Stomach (tissue), 9 donors: ENCODE measurements around the gene C10orf71. TPM values are rescaled to one million over a fixed set of nuclear protein-coding genes. Genes with fewer than 3 reads are reported as not detected.

ENCODE experiments used
- DNase-seq, 2 donors: peaks; one replicate each; pipeline versions ENCODE4 v3.0.0 to v3.0.0-alpha.2; 2013 to 2019
- H3K27ac ChIP-seq, 5 donors: fragments of 200-600 bp in 4 of 5; sonication (generic) in 4 of 5; one replicate each; pipeline ENCODE4 v1.5.1; 2013 to 2019; ENCODE audit warnings: mild to moderate bottlenecking in 1 of 5, moderate library complexity in 1 of 5
- H3K27me3 ChIP-seq, 3 donors: fragments of 200-600 bp; sonication (generic); one replicate each; pipeline ENCODE4 v1.5.1; 2017 to 2019; ENCODE audit warnings: mixed run types in 1 of 3
- H3K36me3 ChIP-seq, 4 donors: fragments of 200-600 bp; sonication (generic); 1 replicate in 3 of 4; 2 replicates in 1 of 4; pipeline ENCODE4 v1.5.1; 2016 to 2019
- H3K4me1 ChIP-seq, 4 donors: fragments of 200-600 bp; sonication (generic); one replicate each; pipeline ENCODE4 v1.5.1; 2016 to 2019
- H3K4me3 ChIP-seq, 4 donors: fragments of 200-600 bp; sonication (generic) in 3 of 4; one replicate each; pipeline ENCODE4 v1.5.1; 2016 to 2019; ENCODE audit warnings: mild to moderate bottlenecking in 1 of 4
- H3K9me3 ChIP-seq, 4 donors: fragments of 200-600 bp; sonication (generic); one replicate each; pipeline ENCODE4 v1.5.1; 2016 to 2019
- EP300 ChIP-seq: sonication (generic); formaldehyde crosslinking; IDR thresholded peaks from one replicate; pipeline ENCODE4 v1.6.1; 2017; ENCODE audit warnings: antibody characterized with exemption
- POLR2A ChIP-seq, 4 donors: fragments of 450-650 bp; IDR thresholded peaks; one replicate each; pipeline ENCODE4 v1.6.1; 2016; ENCODE audit warnings: antibody characterized with exemption in 4 of 4, control low read depth in 2 of 4, mild to moderate bottlenecking in 1 of 4, moderate library complexity in 1 of 4
- POLR2AphosphoS5 ChIP-seq, 3 donors: sonication (generic); formaldehyde crosslinking; IDR thresholded peaks; one replicate each; pipeline ENCODE4 v1.6.1; 2016; ENCODE audit warnings: antibody characterized with exemption in 3 of 3
- WGBS, 5 donors: extraction: QIAGEN DNeasy Blood & Tissue Kit in 3 of 5; methylation state at CpG; one replicate each; pipeline versions ENCODE4 v1.1.5 to v1.1.7; 2013 to 2018; 5-methylcytosine and 5-hydroxymethylcytosine counted together
- intact Hi-C: fragments of 100-400 bp; cut with DNase I; formaldehyde crosslinking; loops from one replicate; pipeline ENCODE4 v1.15.1; 2023; ENCODE audit warnings: low total_unique reads
- polyA plus RNA-seq, 3 donors: library from polyadenylated mRNA; stranded (reverse); fragments of 200-250 nt; gene quantifications; one replicate each; pipeline ENCODE4 v1.2.3, GENCODE V29; 2013
- total RNA-seq, 5 donors: library from RNA; depleted of rRNA; stranded (reverse); fragments of >200 nt; gene quantifications; one replicate each; pipeline versions ENCODE4 v1.1.0 to v1.2.3, GENCODE V29; 2014 to 2016
- TF ChIP-seq, protein P1 (sequence below), 7 experiments: fragments of 450-650 bp in 4 of 7; fragments of 200-600 bp in 3 of 7; sonication (generic) in 3 of 7; IDR thresholded peaks; one replicate each; pipeline ENCODE4 v1.5.1; 2016 to 2019; ENCODE audit warnings: antibody characterized with exemption in 7 of 7, control low read depth in 2 of 7, mild to moderate bottlenecking in 1 of 7
- donor health status: healthy with polysubstance abuse.
- donor health status: Bipolar disorder and iron deficiency.
- donor health status: healthy.

The C10orf71 gene
- total and polyA plus RNA-seq, 8 donors, result 0.18 TPM; not detected in 7

DNA sequence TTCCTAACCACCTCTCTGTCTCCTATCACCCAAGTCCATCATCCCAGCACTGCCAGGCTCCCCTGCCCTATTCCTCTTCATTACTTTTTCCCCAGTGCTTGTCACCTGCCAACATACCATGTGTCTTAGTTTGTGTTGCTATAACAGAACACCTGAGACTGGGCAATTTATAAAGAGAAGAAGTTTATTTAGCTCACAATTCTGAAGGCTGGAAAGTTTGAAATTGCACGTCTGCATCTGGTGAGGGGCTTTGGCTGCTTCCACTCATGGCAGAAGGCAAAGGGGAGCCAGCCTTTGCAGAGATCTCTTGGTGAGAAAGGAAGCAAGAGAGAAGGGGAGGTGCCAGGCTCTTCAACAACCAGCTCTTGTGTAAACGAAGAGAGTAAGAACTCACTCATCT, 49.6 kb downstream of the C10orf71 start:
- DNase-seq, result no peak
- Histone ChIP-seq H3K36me3 (no peaks in the 10 kb centered on the region), H3K4me3 (no peak overlapping the region), H3K9me3 (peaks cover 3 to 24% (median 17%) of the 10 kb centered on the region in 4 donors), H3K27ac (no peak overlapping the region), H3K4me1 (no peaks in the 10 kb centered on the region), H3K27me3 (no peaks in the 10 kb centered on the region)
- TF ChIP-seq, protein P1, sequence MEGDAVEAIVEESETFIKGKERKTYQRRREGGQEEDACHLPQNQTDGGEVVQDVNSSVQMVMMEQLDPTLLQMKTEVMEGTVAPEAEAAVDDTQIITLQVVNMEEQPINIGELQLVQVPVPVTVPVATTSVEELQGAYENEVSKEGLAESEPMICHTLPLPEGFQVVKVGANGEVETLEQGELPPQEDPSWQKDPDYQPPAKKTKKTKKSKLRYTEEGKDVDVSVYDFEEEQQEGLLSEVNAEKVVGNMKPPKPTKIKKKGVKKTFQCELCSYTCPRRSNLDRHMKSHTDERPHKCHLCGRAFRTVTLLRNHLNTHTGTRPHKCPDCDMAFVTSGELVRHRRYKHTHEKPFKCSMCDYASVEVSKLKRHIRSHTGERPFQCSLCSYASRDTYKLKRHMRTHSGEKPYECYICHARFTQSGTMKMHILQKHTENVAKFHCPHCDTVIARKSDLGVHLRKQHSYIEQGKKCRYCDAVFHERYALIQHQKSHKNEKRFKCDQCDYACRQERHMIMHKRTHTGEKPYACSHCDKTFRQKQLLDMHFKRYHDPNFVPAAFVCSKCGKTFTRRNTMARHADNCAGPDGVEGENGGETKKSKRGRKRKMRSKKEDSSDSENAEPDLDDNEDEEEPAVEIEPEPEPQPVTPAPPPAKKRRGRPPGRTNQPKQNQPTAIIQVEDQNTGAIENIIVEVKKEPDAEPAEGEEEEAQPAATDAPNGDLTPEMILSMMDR (IDR thresholded peaks at IDR 0.05), result no peak
- TF ChIP-seq POLR2A (IDR thresholded peaks at IDR 0.05) (no peak), EP300 (no peak), POLR2AphosphoS5 (IDR thresholded peaks at IDR 0.05) (no peak)
- intact Hi-C loops, result no loop called here
- 54 to 71% (median 66%) methylated on average over 2 of the region's 2 CpGs for WGBS, 5 donors

DNA sequence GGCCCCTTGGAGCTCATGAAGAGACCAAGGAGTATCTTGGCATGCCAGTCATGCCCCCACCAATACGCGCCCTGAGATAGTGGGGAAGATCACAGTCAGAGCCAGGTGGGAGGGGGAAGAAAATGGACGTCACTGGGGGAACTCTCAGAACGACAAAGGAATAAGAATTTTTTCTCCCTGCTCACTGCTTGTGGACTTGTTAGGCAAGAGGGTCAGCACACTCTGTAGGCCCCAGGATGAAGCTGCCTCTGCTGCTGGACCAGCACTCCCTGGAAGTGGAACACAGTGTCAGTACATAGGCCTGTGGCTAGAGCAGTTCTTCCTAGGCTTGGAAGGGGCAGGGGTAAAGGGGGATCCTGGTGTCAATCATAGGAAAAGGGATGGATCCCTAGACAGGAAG, 50.4 kb downstream of the C10orf71 start:
- 79 to 94% (median 91%) methylated on average over 4 of the region's 4 CpGs for WGBS, 5 donors
- peaks cover 3 to 24% (median 17%) of the 10 kb centered on the region in 4 donors for H3K9me3 ChIP-seq
- no peaks in the 10 kb centered on the region for H3K36me3 ChIP-seq
- H3K27me3 ChIP-seq, result no peaks in the 10 kb centered on the region
- no peak for TF ChIP-seq EP300
- TF ChIP-seq, protein P1 (IDR thresholded peaks at IDR 0.05), result no peak
- no peak for DNase-seq
- no peaks in the 10 kb centered on the region for H3K4me1 ChIP-seq
- H3K4me3 ChIP-seq, result no peak overlapping the region
- no peak overlapping the region for H3K27ac ChIP-seq
- intact Hi-C loops, result no loop called here

GRCh38 chr10:49350138-49350537, 51.2 kb downstream of the C10orf71 start:
- Histone ChIP-seq H3K4me3 (no peak overlapping the region), H3K9me3 (peaks cover 3 to 24% (median 17%) of the 10 kb centered on the region in 4 donors), H3K4me1 (no peaks in the 10 kb centered on the region), H3K27me3 (no peaks in the 10 kb centered on the region), H3K36me3 (no peaks in the 10 kb centered on the region), H3K27ac (no peak overlapping the region)
- no peak for TF ChIP-seq EP300
- no peak for TF ChIP-seq POLR2A (IDR thresholded peaks at IDR 0.05)
- TF ChIP-seq, protein P1 (IDR thresholded peaks at IDR 0.05), result no peak
- no peak for TF ChIP-seq POLR2AphosphoS5 (IDR thresholded peaks at IDR 0.05)
- intact Hi-C loops, result no loop called here
- DNase-seq, result no peak

DNA sequence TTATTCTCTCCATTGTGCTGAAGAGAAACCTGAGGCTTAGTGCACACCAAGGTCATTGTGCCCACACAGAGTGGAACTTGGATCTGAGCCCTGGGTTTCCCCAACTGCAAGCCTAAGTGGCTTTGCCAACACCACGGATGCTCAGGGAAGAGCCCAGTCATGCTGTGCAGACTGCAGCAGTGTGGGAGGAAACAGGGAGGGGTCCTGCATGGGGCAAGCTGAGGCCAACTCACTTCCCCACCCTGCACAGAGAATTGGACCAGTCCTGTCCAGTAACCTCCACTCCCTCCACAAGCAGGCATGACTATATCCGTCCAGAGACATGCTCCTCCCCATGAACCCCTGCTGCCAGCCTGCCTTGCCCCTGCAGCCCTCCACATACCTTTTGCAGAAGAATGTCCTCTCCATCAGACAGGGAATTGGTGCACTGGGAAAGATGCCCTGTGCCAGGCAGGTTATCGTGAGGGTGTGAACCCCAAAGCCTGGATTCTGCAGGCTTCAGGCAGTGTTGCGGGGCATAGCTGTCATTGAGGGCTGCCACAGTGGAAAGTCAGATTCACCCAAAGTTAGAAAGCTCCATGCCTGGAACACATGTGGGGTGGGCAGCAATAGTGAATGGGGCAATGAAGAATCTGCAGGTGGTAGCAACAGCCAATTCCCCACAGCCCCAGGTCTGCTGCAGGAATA, 52.0 kb downstream of the C10orf71 start:
- WGBS, 5 donors, result 73 to 83% (median 79%) methylated on average over 3 to 4 of the region's 4 CpGs
- no peaks in the 10 kb centered on the region for H3K4me1 ChIP-seq
- no peak for TF ChIP-seq POLR2A (IDR thresholded peaks at IDR 0.05)
- TF ChIP-seq, protein P1 (IDR thresholded peaks at IDR 0.05), result no peak
- TF ChIP-seq EP300, result no peak
- TF ChIP-seq POLR2AphosphoS5 (IDR thresholded peaks at IDR 0.05), result no peak
- no peaks in the 10 kb centered on the region for H3K27me3 ChIP-seq
- H3K36me3 ChIP-seq, result no peaks in the 10 kb centered on the region
- no peak overlapping the region for H3K4me3 ChIP-seq
- DNase-seq, result no peak
- peaks cover 3 to 24% (median 17%) of the 10 kb centered on the region in 4 donors for H3K9me3 ChIP-seq
- intact Hi-C loops, result no loop called here
- H3K27ac ChIP-seq, result no peak overlapping the region
